Measurements from ENCODE around the gene SHQ1.

DNA sequence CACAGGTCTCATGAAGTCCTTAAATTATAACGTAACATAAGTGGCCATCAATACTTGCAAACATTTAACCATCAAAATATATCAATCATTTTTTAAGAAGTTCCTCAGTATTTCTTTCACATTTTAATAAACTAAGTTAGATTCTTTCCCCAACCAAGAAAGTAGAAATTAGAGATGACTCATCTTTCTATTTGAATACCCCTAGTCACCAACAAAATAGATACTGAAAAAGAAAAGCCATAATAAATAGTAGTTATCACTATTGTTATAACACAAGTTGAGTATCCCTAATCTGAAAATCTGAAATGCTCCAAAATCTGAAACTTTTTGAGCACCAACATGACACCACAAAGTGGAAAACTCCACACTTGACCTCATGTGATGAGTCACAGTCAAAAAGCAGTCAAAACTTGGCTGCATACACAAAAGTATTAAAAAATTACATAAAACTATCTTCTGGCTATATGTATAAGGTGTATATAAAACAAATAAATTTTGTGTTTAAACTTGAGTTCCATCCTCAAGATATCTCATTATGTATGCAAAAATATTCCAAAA lies 3.7 kb downstream of the SHQ1 start:
- TF ChIP-seq, protein P1, sequence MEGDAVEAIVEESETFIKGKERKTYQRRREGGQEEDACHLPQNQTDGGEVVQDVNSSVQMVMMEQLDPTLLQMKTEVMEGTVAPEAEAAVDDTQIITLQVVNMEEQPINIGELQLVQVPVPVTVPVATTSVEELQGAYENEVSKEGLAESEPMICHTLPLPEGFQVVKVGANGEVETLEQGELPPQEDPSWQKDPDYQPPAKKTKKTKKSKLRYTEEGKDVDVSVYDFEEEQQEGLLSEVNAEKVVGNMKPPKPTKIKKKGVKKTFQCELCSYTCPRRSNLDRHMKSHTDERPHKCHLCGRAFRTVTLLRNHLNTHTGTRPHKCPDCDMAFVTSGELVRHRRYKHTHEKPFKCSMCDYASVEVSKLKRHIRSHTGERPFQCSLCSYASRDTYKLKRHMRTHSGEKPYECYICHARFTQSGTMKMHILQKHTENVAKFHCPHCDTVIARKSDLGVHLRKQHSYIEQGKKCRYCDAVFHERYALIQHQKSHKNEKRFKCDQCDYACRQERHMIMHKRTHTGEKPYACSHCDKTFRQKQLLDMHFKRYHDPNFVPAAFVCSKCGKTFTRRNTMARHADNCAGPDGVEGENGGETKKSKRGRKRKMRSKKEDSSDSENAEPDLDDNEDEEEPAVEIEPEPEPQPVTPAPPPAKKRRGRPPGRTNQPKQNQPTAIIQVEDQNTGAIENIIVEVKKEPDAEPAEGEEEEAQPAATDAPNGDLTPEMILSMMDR (IDR thresholded peaks at IDR 0.05) = no peak
- TF ChIP-seq POLR2A (IDR thresholded peaks at IDR 0.05) = no peak
